Measurements from ENCODE around the gene SPTA1. TPM values are rescaled to one million over a fixed set of nuclear protein-coding genes. Genes with fewer than 3 reads are reported as not detected.

The SPTA1 gene
- not detected for polyA plus RNA-seq (2012; ENCODE audit: insufficient read depth, insufficient read length, low read depth)

DNA sequence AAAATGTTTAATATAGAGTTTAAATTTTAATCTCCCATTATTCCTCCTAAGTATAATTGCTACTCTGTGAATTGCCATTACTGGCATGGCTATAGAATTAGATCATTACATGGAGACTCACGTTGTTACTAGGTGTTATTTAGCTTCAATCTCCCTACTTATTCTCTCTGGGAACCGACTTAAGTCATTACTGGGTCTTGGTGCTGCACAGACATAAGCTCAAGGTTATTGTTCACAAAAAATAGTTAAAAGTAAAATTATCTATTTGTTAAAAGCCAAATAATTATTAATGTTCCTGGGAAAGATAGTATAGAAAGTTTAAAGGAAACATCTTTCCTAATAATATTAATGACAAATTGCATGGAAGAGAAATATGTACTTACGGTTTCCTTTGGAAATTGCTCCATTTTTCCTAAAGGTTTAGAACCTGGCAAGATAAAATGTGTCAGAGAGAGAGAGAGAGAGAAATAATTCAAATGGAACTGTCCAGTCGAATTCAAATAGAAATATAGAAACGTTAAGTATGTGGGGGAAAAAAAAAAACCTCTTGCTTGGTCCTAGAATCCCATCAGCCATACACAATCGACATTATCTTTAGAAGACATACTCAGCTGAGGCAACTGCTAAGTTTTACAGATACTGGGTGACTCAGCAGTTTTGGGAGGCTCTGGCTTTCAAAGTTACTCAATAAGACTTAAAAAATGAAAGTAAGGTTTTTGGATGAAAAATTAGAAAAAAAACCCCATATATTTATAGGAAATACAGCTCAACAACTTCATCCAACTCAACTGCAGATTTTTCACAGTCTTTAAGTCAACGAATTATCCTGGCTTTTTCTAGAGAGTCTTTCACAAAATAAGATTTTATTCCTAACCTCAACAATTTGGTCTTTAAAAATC lies at the start of gene SPTA1:
TSS of gene SPTA1 (minus strand) at position 605 of the 899 bp plus-strand sequence. CDS start at position 407, 198 bp downstream.
- DNase-seq, result no peak
- no peaks in the 10 kb centered on the region for H3K4me1 ChIP-seq
- no peaks in the 10 kb centered on the region for H3K36me3 ChIP-seq
- H3K4me3 ChIP-seq (ENCODE audit: low read depth, low read length), result no peak within 1 kb of the TSS
- H3K9me3 ChIP-seq, result no peaks in the 10 kb centered on the region
- no peaks in the 10 kb centered on the region for H3K27me3 ChIP-seq
- TF ChIP-seq, protein P1, sequence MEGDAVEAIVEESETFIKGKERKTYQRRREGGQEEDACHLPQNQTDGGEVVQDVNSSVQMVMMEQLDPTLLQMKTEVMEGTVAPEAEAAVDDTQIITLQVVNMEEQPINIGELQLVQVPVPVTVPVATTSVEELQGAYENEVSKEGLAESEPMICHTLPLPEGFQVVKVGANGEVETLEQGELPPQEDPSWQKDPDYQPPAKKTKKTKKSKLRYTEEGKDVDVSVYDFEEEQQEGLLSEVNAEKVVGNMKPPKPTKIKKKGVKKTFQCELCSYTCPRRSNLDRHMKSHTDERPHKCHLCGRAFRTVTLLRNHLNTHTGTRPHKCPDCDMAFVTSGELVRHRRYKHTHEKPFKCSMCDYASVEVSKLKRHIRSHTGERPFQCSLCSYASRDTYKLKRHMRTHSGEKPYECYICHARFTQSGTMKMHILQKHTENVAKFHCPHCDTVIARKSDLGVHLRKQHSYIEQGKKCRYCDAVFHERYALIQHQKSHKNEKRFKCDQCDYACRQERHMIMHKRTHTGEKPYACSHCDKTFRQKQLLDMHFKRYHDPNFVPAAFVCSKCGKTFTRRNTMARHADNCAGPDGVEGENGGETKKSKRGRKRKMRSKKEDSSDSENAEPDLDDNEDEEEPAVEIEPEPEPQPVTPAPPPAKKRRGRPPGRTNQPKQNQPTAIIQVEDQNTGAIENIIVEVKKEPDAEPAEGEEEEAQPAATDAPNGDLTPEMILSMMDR (IDR thresholded peaks at IDR 0.05; ENCODE audit: low read depth, low read length), result no peak

DNA sequence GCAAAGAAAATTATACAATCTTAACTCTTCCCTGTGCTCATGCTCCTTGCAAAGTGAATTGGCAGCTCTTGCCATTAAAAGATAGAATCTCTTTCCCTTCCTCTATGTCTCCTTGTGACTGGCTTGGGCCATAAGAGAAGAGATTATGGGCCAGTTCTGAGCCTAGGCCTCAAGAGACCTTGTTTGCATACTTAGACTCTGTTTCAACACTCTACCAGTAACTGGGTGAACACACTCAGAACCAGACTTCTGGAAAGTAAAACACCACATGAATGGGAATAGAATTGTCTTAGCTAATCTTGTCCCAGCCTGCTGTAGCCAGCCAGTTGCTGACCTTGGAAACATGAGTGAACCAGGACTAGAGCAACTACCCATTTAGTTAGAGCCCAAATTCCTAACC lies 49.3 kb upstream of the SPTA1 start:
- H3K27me3 ChIP-seq, result no peaks in the 10 kb centered on the region
- H3K4me1 ChIP-seq, result no peaks in the 10 kb centered on the region
- TF ChIP-seq, protein P1 (IDR thresholded peaks at IDR 0.05; ENCODE audit: low read depth, low read length), result no peak
- DNase-seq, result no peak
- no peak overlapping the region for H3K4me3 ChIP-seq (ENCODE audit: low read depth, low read length)
- H3K9me3 ChIP-seq, result no peaks in the 10 kb centered on the region
- H3K36me3 ChIP-seq, result no peaks in the 10 kb centered on the region

DNA sequence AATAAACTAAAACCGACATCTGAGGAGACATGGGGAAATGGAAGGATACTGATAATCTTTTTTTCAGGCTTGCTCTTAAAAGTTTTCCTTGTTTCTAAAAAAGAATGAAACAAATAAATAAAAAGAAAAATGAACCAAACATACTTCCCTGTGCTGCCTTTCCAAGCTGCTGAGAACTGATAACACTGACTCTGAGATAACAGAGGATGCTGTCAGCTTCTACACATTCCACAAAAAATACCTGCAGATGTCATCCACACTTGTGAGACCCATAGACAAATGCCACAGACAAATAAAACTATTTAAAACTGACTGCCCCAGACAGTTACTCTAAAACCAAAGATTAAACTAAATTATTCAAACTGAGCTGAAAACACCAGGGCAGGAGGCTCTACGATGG lies 46.0 kb upstream of the SPTA1 start:
- Histone ChIP-seq H3K36me3 (no peaks in the 10 kb centered on the region), H3K9me3 (no peaks in the 10 kb centered on the region), H3K4me1 (no peaks in the 10 kb centered on the region), H3K27me3 (no peaks in the 10 kb centered on the region), H3K4me3 (ENCODE audit: low read depth, low read length) (no peak overlapping the region)
- DNase-seq, result no peak
- TF ChIP-seq, protein P1 (IDR thresholded peaks at IDR 0.05; ENCODE audit: low read depth, low read length), result no peak

DNA sequence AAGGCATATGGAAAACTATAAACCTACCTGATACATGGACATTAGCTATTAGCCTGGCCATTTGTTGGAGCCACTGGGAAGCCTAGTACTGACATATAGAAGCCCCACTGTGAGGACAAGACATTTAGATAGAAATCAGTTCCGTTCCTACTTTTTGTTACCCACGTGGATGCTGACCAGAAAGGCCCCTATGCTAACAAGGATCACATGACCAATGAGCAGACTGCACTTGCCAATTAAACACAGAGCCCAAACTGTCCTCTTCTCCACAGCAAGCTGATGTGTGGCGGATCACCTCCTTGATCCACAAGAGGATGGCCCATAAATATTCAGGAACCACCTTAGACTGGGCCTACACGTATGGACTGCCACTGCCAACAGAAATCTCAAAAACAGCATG lies 45.2 kb upstream of the SPTA1 start:
- Histone ChIP-seq H3K27me3 (no peaks in the 10 kb centered on the region), H3K4me3 (ENCODE audit: low read depth, low read length) (no peak overlapping the region), H3K4me1 (no peaks in the 10 kb centered on the region), H3K9me3 (no peaks in the 10 kb centered on the region), H3K36me3 (no peaks in the 10 kb centered on the region)
- TF ChIP-seq, protein P1 (IDR thresholded peaks at IDR 0.05; ENCODE audit: low read depth, low read length), result no peak
- no peak for DNase-seq

DNA sequence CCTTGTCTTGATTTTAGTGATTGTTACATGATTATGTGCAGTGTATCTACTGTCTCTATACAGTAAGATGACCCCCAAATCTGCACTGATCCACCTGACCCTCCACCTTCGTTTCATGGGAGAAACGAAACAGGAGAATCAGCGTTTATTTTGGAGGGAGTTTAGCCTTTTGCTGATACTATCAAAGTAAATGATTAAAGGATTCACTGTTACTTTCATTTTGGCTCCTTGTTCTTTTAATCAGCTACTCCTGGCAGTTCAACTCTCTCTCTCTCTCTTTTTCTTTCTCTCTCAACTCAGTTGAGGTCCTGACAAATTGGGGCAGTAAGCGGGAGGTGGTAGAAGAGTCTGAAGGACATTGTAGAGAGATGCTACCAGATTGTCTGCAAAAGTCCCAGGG lies 43.9 kb upstream of the SPTA1 start:
- Histone ChIP-seq H3K4me3 (ENCODE audit: low read depth, low read length) (no peak overlapping the region), H3K36me3 (no peaks in the 10 kb centered on the region), H3K9me3 (no peaks in the 10 kb centered on the region), H3K4me1 (no peaks in the 10 kb centered on the region), H3K27me3 (no peaks in the 10 kb centered on the region)
- no peak for DNase-seq
- TF ChIP-seq, protein P1 (IDR thresholded peaks at IDR 0.05; ENCODE audit: low read depth, low read length), result no peak

Data from BE2C (cell line).